NCI-H2029 treated with DMSO at 0.1 percent for 48 hours (cell line): ENCODE data around the gene CD274.
"Not testable (repeated sequence)": the region's sequence is repeated elsewhere in the genome, so short reads cannot be mapped to it uniquely, and the experiment has no call there.

Experiments used
- DNase-seq: peaks from one replicate; lab custom pipeline; 2025; lab: John Stamatoyannopoulos, UW

The CD274 gene

DNA sequence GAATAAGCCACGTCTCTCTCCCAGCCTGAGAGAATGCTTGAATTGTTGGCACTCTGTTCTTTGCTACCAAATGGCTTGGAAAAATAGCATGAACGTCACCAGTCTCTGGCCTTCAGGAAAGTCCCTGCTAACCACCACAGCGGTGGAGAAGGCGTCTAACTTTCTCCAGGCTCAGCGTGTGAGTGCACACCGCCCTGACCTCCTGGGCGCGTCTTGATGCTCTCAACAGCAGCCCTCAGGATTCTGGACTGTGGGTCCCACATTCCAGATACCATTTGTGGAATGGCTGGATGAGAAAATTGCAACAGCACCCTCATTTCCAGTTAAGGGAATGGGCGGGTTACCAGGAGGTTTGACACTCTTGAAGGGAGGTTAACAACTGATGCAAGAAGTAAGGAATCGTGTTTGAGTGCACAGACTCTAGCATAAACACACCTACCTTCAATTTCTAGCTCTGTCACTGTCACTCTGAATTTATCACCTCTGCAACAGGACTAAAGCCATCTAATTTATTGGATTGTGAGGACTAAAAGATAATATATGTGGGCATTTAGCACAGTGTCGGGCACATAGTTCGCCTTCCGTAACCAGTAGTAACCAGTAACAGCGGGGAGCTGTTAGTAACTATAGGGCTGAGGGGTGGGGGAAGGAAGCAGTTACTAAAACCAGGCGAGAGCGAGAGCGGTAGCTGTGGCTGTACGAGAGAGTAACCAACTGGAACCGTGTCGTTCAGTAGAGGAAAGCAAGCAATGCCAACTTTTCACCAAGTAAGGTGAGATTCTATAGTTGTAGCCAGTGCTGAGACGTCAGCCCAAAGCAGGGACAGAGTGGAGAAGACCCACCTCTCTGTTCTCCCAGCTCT is 11.8 kb upstream of the CD274 start:
- DNase-seq: no peak

DNA sequence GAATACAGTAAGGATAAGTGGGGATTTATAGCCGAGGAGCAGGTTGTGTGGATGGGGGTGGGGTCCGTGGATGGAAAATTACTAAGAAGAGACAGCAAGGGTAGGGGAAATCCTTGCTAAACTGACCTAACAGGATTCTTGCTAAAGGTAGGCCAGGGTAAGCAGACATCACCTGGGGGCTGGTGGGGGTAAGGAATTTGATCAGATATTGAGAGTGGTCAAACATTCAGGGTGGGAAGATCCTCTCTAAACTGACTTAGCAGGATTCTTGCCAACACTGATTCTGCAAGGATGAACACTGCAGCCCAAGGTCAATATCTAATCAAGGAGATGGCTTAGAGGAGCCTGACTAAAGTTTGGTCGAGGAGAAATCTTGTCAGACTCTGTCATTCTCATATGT is 9.9 kb upstream of the CD274 start:
- no peak for DNase-seq

DNA sequence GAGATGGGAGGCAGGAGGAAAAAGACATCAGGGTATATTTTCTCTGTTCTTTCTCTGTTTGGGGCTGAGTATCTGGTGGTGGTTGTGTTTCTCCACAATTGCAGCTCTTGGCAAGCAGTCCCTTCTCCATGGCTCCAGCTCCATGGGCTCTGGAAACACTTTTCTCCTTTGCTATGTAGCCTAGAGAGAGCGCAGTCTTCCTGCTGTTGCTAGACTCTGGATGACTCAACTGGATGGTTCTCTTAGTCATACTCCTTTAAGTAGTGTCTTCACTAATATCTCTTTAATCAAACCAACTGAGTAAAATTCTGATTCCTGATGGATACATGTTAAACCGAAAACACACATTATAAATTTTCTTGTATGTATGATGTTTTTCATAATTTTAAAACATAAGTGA is 9.3 kb upstream of the CD274 start:
- DNase-seq: no peak

- DNase-seq: no peak
Observed at GRCh38 chr9:5442400-5443011, 7.8 kb upstream of the CD274 start.

- DNase-seq: no peak
Observed at GRCh38 chr9:5443850-5444249, 6.5 kb upstream of the CD274 start.

DNA sequence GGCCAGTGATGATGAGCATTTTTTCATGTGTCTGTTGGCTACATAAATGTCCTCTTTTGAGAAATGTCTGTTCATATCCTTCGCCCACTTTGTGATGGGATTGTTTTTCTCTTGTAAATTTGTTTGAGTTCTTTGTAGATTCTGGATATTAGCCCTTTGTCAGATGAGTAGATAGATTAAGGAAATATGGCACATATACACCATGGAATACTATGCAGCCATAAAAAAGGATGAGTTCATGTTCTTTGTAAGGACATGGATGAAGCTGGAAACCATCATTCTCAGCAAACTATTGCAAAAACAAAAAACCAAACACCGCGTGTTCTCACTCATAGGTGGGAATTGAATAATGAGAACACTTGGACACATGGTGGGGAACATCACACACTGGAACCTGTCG is 5.2 kb upstream of the CD274 start:
- not testable (repeated sequence) for DNase-seq

DNA sequence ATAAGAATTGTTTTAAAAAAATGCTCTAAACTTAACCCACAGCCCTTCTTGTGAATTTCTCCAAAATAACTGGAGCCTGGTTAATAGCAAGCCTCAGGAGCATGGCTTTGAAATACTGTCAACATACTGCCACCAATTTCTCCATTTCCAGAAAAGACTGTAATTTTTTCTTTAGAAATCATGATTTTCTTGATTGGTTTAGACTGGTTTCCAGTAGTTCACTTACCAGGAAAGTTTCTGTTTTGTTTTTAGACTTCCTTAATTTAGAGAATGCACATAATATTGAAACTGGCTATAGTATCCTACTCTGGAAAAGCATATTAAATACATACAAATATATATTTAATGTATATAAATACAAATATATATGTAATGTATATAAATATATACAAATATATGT is 4.5 kb upstream of the CD274 start:
- no peak for DNase-seq

GRCh38 chr9:5446451-5447236 is 3.7 kb upstream of the CD274 start:
- no peak for DNase-seq

DNA sequence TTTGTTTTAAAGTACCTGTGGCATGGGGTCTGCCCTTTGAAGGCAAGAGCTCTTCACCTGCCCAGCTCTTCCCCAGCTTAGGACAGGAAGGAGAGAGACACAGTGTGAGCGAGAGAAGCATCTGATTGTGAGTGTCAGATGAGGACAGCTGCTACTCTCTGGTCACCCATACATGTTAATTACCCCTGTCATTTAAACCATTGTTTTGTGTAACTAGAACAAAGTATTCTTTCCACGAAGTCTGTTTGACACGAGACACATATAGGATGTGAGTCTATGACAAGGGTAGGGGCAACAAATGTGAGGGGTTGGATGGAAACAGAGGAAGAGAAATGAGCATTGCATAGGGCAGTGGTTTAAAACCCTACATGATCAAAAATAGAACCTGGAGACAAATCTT is 3.0 kb upstream of the CD274 start:
- DNase-seq: no peak

GRCh38 chr9:5448016-5448415 is 2.3 kb upstream of the CD274 start:
- no peak for DNase-seq

- no peak for DNase-seq
Observed at GRCh38 chr9:5448461-5449435, 1.6 kb upstream of the CD274 start.

DNA sequence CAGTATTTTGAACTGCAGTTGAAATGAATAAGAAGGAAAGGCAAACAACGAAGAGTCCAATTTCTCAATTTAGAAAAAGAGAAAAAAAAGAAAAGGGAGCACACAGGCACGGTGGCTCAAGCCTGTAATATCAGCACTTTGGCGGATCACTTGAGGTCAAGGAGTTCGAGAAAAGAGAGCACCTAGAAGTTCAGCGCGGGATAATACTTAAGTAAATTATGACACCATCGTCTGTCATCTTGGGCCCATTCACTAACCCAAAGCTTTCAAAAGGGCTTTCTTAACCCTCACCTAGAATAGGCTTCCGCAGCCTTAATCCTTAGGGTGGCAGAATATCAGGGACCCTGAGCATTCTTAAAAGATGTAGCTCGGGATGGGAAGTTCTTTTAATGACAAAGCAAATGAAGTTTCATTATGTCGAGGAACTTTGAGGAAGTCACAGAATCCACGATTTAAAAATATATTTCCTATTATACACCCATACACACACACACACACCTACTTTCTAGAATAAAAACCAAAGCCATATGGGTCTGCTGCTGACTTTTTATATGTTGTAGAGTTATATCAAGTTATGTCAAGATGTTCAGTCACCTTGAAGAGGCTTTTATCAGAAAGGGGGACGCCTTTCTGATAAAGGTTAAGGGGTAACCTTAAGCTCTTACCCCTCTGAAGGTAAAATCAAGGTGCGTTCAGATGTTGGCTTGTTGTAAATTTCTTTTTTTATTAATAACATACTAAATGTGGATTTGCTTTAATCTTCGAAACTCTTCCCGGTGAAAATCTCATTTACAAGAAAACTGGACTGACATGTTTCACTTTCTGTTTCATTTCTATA is 602 bp upstream of the CD274 start:
- DNase-seq: no peak

DNA sequence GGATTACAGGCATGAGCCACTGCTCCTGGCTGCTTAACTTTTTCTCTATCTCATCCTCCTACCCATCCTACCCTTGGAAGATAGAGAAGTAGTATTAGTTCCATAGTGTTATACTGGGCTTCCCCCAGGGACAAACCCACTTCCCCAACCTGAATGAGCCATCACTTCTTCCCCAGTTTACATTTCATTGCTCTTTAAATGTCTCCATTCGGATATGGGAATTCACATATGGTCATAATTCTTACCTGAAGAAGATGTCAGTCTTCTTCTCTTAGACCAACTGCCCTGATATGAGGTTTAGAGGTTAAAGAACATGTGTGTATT is 1.9 kb downstream of the CD274 start:
- no peak for DNase-seq

DNA sequence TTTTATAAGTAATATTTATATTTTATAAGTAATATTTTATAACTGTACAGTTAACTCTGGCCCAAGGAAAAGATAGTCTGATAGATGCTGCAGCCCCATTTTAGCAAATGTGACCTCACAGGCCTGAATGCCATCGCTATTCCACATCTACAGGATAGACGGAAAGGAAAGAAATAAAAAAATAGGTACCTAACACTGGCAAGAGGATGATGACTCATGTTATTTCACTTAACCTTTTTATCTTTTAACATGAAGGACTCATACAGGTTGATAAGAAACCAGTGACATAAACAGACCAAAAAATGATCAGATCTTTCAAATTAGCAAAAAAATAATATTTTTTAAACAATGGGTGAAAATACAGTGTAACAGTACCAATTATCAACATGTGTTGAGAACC is 2.7 kb downstream of the CD274 start:
- no peak for DNase-seq

- no peak for DNase-seq
Observed at GRCh38 chr9:5453673-5454072, 3.3 kb downstream of the CD274 start.

DNA sequence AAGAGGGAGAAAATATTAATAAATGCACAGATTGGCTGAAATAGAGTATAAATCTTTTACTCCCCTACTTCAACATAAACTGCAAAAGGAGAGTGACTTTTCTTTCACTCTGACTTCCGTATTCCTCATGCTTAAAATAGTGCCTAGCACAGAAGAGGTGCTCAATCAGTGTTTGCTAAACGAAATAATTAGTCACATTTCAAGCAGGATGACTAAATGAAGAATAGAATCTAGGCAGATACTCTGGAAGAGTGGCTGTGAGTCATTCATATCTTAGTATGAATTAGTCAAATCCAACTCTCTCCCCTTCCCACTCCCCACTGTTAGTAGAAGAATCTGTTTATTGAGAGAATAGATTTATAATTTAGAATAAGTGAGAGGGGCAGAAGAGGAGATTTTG is 4.8 kb downstream of the CD274 start:
- DNase-seq: no peak

DNA sequence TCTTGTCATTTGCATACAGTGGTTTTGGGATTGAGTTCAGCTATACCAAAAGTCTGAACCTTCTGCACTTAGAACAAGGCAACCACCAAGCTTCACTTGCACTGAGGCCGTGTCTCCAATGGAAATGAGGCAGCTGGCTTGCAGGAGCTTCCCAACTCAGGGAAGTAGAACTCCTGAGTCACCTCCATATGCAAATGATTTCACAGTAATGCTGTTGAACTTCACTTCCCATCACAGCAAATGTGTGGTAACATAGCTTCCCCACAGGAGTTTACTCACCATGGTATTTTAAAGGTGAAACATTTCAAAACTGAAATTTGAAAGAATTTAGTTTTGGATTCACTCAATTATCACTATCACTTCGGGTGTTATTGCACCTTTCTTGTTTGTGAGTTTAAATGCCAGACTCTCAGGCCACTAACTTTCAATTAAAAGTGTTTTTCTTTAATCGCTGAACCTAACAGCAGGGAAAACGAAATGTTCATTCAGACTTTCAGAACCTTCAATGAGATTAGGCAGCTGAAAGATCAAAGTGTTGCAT is 9.0 kb downstream of the CD274 start:
- no peak for DNase-seq

DNA sequence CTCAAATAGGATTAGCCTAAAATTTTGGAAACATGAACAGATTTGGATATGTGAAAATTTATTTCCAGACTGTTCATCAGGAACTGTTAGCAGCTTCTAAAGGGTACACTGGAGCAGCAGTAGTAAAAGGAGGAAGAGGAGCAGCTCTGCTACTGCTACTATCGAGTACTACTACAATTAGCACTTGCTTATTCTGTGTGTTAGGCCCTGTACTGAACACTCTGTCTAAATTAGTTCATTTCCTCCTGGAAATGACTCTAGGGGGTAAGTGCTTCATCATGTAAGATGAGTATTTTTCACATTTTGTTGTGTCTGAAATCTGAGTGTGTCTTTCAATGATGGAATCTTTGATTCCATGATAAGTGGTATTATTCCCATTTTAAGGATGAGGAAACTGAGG is 9.8 kb downstream of the CD274 start:
- no peak for DNase-seq

GRCh38 chr9:5464831-5465330 is 14.5 kb downstream of the CD274 start:
- not testable (repeated sequence) for DNase-seq

DNA sequence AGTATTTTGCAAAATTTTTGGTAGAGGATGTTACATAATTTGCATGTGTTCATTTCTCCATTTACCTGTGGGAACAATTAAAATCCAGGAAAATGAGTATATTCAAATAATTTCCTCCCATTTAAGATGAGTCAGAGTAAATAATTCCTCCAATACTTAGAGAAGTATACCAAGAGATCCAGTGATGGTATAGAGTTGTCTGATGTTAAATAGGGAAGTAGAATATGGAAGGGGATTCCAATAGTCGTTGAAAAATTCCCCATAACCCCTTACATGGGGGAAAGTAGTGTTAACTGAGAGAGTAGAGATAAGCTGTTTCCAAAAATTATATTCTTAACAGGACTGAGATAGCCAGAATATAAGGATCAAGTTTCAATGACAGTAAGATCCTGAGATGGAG is 15.7 kb downstream of the CD274 start:
- no peak for DNase-seq

GRCh38 chr9:5466766-5467165 is 16.4 kb downstream of the CD274 start:
- no peak for DNase-seq
